GM10266 (cell line): ENCODE data around the gene DNAJC11.
"Not testable (repeated sequence)": the region's sequence is repeated elsewhere in the genome, so short reads cannot be mapped to it uniquely, and the experiment has no call there.

Experiments used
- DNase-seq: peaks from one replicate; pipeline ENCODE4 v3.0.0; 2012; ENCODE audit errors: extremely low spot score
- TF ChIP-seq, protein P1 (sequence below): IDR thresholded peaks from 2 replicates; pipeline ENCODE4 v1.5.1; 2012; ENCODE audit warnings: mild to moderate bottlenecking, low read depth; ENCODE audit not compliant: control insufficient read depth, insufficient read depth; ENCODE audit errors: missing control alignments

DNAJC11 gene

DNA sequence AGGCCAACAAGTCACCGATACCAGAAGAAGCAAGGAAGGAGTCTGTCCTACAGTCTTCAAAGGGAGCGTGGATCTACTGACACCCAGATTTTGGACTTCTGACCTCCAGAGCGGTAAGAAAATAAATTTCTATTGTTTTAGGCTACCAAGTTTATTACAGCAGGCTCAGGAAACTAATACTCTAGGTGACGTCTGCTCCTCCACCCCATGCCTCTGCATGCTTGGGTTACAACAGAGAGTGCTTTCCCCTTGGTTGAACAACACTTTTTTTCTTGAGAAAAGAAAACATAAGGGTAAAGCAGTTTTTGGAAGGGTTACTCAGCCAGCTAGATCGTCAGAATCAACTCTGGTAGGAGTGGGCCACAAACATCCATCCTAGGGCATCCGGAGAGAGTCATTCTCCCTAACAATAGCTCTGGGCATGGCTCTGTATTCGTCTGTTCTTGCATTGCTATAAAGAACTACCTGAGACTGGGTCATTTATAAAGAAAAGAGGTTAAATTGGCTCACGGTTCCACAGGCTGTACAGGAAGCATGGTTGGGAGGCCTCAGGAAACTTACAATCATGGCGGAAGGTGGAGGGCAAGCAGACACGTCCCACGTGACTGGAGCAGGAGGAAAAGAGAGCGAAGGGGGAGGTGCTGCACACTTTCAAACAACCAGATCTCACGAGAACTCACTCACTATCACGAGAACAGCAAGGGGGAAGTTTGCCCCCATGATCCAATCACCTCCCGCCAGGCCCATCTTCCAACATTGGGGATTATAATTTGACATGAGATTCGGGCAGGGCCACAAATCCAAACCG, 22.2 kb upstream of the DNAJC11 start:
- DNase-seq, result no peak
- TF ChIP-seq, protein P1, sequence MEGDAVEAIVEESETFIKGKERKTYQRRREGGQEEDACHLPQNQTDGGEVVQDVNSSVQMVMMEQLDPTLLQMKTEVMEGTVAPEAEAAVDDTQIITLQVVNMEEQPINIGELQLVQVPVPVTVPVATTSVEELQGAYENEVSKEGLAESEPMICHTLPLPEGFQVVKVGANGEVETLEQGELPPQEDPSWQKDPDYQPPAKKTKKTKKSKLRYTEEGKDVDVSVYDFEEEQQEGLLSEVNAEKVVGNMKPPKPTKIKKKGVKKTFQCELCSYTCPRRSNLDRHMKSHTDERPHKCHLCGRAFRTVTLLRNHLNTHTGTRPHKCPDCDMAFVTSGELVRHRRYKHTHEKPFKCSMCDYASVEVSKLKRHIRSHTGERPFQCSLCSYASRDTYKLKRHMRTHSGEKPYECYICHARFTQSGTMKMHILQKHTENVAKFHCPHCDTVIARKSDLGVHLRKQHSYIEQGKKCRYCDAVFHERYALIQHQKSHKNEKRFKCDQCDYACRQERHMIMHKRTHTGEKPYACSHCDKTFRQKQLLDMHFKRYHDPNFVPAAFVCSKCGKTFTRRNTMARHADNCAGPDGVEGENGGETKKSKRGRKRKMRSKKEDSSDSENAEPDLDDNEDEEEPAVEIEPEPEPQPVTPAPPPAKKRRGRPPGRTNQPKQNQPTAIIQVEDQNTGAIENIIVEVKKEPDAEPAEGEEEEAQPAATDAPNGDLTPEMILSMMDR, result no peak

DNA sequence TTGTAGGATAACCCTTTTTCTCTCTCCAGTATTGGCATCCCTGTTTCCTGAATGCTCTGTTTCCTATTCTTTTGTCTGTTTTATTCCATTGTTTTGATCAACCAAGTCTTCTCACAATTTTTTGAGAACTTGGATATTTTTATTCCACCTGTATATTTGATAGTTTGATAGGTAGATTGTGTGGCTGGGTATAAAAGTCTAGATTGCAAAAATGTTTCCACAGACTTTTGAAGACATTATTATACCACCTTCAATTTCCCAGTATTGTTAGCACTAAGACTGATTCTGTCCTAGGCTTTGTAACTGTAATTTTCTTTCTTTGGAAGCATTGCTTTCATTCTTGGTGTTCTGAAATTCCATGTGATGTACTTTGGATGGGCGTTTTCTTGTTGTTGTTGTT, 9.6 kb upstream of the DNAJC11 start:
- DNase-seq, result no peak
- TF ChIP-seq, protein P1, result no peak

DNA sequence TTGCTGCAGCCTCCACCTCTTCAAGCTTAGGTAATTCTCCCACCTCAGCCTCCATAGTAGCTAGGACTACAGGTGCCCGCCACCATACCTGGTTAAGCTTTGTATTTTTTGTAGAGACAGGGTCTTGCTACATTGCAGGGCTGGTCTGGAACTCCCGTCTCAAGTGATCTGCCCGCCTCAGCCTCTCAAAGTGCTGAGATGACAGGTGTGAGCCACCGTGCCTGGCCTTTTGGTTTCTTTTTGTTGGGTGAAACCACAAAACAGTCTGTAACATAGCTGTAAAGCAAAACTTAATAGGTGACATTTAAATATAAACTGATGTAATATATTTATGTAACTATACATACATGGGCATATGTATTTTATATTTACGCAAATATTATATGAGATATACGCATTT, 3.1 kb upstream of the DNAJC11 start:
- no peak for DNase-seq

DNA sequence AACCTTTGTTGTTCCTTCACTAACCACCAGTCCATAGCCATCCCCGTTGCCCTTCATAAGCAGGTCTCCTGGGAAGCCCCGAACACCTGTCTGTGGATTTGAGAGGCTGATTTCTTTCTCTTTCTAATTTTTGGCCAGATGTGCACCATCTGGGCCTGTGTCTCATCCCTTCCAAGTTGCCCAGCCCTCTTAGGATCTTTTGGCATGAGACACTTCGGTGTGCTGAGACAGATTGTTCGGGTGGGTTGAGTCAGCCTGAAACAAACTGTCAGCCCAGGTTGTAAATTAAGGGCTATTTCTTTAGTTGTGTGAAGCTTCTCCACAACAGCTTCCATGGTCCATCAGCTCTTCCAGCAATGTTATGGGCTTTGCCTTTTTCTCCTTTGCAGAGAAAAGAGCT, 1.4 kb upstream of the DNAJC11 start:
- TF ChIP-seq, protein P1, result no peak
- DNase-seq, result no peak

More for the DNA sequence above, 3.1 kb upstream of the DNAJC11 start:
- TF ChIP-seq, protein P1, result no peak

DNA sequence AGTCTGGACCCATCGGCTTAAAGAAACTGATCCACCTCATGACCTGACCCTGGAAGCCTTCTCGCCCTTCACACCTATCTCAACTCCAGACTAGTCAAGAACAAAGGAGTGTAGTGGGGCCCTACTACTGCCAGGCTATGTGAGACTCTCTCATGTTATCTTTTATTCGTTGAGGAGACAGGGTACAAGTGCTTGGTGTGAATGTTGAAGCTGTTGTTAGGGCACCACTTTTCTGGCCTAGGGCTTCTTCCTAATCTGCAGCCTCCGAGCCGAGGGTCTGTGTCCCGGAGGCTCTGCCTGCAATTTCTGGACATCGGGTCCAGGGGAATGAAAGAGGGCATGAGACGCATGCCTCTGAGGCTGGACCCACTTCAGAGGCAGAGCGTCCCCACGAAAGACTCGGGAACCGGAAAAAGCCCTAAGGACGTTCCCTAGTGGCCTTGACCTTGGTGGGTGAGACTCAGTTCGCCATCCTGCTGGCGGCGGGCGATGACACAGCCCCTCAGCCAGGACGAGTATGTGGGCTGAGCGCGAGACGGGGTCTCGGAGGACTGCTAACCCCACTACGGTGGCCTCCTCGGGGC, 671 bp downstream of the DNAJC11 start:
- DNase-seq, result no peak
- TF ChIP-seq, protein P1, result no peak

DNA sequence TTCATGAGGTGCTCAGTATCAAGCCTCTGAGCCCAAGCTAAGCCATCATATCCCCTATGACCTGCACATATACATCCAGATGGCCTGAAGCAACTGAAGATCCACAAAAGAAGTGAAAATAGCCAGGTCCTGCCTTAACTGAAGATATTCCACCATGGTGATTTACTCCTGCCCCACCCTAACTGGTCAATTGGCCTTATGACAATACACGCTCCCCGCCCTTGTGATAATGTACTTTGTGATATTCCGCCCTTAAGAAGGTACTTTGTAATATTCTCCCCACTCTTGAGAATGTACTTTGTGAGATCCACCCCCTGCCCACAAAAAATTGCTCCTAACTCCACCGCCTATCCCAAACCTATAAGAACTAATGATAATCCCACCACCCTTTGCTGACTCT, 1.7 kb downstream of the DNAJC11 start:
- not testable (repeated sequence) for DNase-seq

DNA sequence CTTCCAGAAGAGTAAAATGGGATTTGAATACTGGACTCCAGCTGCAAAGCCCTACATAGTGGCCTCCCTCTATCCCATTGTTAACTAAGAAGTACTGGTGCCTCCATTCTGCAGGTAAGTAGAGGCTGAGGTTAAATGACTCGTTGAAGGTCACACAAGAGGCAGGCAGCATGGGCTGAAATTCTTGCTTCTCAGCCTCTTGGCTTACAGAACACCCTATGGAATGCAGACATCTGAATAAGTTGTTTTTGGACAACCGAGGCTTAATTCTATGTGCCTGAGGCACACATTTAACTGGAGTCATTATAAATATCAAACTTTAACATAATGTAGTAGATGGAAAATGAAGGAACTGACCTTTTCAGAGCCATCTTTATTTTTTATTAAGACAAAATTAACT, 5.7 kb downstream of the DNAJC11 start:
- TF ChIP-seq, protein P1, result no peak
- DNase-seq, result no peak
